NOMO-1 treated with DMSO at 0.1 percent for 48 hours (cell line): ENCODE results near the gene CISD3.

Experiments
- DNase-seq: peaks from one replicate; lab custom pipeline; 2025; ENCODE audit not compliant: unreplicated experiment; lab: John Stamatoyannopoulos, UW

CISD3 gene

DNA sequence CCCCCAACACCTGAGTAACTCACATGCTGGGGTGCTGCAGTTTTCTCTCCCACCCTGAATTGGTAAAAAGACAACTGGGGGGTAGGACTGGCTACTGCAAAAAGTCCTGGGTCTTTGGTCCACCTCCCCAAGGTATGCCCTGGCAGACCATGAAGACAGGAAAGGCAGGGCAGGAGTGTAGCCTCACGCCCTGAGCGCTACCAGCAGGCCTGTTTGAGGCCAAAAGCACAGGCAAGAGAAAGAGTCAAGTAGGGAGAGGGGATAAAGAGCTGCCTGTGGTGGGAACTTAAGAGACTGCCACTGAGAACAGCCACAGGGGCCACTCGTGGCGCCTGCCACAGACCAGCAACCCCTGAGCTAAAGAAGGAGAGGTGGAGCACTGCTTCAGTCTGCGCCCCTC lies 36.2 kb downstream of the CISD3 start:
- no peak for DNase-seq

DNA sequence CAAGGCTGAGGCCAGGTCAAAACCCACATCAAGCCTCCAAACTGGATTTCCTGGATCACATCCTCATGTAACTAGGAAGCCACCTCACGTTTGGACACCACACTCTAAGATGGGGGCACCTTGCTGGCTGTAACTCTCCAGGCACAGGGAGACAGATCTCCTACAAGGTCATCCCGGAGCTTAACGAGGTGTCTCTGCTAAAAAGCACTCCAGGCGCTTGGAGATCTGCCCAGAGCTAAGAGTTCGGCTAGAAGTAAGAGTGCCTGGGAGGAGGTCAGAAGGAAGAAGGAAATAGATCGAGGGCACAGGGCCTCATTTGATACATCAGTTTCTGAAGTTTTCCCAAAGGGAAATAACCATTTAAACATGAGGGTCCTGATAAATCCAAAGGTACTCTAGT lies 38.3 kb downstream of the CISD3 start:
- no peak for DNase-seq

DNA sequence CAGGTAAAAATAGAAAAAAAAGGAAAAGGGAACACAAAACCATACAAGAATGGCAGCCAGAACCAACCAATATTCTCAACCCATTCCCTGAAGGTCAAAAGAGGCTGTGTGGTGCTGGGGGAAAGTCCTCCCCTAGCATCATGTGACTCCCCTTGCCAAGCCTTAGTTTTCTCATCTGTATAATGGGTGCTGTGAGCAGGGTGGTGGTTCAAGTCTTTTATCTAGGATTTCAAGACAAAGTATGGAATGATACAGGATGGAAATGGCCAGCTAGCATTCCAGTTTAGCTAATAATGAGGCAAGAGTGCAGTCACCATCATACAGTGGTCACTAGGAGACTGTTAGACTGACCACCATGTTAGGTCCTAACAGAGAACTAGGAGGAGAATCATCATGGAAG lies 43.1 kb downstream of the CISD3 start:
- DNase-seq, result no peak

DNA sequence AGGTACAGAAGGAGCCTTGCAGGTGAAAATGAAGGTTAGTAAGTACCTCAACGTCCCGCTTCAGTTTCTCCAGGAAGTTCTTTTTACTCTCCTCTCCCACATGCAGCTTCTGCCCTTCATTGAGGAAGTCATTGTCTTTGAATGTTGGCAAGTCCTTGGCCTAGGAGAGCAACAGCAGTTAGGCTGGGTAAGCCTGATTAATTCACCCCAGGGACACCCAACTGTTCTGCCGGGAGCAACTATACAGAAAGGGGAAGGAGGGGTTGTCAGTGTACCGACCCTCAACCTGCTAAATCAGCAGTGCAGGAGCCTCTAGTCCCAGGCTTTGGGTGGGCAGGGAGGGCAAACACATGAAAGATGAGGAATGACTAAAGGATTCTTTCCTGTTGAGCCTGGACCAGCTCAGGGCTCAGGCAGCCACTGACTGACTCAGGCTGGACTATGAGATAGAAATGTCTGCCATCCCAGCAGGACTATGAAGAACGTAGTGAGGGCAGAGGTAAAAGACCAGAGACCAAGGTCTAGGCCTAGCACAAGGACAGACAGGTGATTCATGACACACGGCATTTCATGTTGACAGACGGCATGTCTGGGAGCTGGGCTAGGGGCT lies 47.6 kb downstream of the CISD3 start:
- no peak for DNase-seq

DNA sequence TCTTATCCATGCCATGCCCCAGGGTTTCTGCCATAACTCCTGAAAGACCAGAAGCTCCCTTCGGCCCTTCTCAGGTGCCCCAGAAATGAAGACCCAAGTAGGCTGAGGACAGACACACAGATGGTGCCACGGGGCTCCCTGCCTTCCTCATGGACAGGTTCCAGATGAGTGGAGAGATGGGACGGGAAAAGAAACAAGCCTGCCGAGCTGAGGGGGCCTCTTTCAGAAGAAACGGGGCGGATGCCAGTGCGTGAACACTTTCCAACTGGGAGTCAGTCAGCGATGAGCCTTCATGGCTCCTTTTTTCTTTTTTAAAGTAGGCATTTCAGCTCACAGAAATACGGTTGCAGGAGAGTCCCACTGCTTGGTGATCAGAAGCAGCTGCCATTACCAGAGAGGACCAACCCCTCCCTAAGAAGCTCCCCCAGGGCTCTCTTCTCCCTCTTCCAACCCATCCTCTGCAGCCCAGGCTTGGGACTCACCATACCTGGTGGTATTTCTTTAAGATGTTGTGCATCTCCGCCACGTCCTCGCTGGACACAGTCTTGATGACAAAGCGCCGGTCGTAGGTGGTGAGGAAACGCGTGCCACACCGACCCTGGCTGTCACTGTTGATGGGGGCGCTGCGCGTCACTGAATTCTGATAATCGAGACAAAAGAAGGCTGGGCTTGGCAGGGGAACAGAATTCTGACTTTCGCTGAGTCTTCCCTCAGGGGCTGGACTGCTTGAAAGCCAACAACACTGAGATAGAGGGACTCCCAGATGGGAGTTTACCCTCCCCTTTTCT lies 50.0 kb downstream of the CISD3 start:
- DNase-seq, result no peak

DNA sequence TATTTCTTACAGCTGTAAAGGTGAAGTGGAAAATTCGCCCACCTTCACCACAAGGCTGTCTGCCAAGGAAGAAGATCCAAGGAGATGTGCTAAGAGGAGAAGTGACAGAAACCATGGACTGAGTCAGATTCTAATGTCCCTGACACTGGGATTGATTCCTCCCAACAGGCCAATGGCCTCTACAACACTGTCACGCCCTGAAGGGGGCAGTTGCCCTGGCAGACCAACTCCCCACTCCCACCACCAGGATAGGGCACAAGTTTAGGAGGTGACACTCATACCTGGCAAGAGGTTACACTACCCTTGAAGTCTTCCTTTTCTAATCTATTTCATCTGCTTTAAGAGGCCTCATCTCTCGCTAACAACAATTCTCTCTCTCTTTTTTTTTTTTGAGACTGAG lies 53.1 kb downstream of the CISD3 start:
- DNase-seq, result no peak
